Pancreas (tissue), 10 donors: ENCODE data around the gene DYDC2. TPM values are rescaled to one million over a fixed set of nuclear protein-coding genes. Genes with fewer than 3 reads are reported as not detected.

Source experiments
- ATAC-seq, 4 donors: fragments of 200-7000 bp; cut with Tn5 transposase; one replicate each; pipeline versions ENCODE4 v1.8.0 to v1.9.1; 2020; ENCODE audit warnings: mild to moderate bottlenecking in 4 of 4, moderate library complexity in 4 of 4
- DNase-seq, 6 donors: peaks; one replicate each; pipeline ENCODE4 v3.0.0-alpha.2; 2020
- FAIRE-seq: peaks from 2 replicates; lab custom pipeline; 2012; peaks lifted over from hg19 to GRCh38; lab: Jason Lieb, UNC
- H3K27ac ChIP-seq, 4 donors: fragments of 200-600 bp; sonication (generic); 1 replicate in 3 of 4; 2 replicates in 1 of 4; pipeline versions ENCODE4 v1.5.0 to v1.8.0; 2020
- H3K27me3 ChIP-seq, 4 donors: fragments of 200-600 bp; one replicate each; pipeline ENCODE4 v1.8.0; 2021
- H3K36me3 ChIP-seq, 3 donors: fragments of 200-600 bp; sonication (generic) in 1 of 3; one replicate each; pipeline versions ENCODE4 v1.5.0 to v1.8.0; 2020 to 2021
- H3K4me1 ChIP-seq, 3 donors: fragments of 200-600 bp; one replicate each; pipeline ENCODE4 v1.8.0; 2021
- H3K4me3 ChIP-seq, 4 donors: fragments of 200-600 bp; sonication (generic) in 2 of 4; one replicate each; pipeline versions ENCODE4 v1.5.0 to v1.8.0; 2020 to 2021
- H3K9me3 ChIP-seq, 4 donors: fragments of 200-600 bp; one replicate each; pipeline ENCODE4 v1.8.0; 2021
- WGBS, 2 donors: extraction: QIAGEN DNeasy Blood & Tissue Kit; methylation state at CpG; one replicate each; pipeline ENCODE4 v1.1.7; 2013; 5-methylcytosine and 5-hydroxymethylcytosine counted together
- intact Hi-C, 3 donors: fragments of 100-400 bp; cut with DNase I; formaldehyde crosslinking; loops; one replicate each; pipeline versions ENCODE4 v1.11.1 to v1.14.2; 2022
- polyA plus RNA-seq, 2 donors: library from polyadenylated mRNA; stranded (reverse); fragments of 200-250 nt; gene quantifications; one replicate each; pipeline ENCODE4 v1.2.3, GENCODE V29; 2013
- total RNA-seq, 6 donors: library from RNA; stranded (reverse); fragmentation: NEBNext Ultra II Directional in 4 of 6; extraction: Animal tissue kit (Norgen Biotek cat#: 25700) in 4 of 6; gene quantifications; one replicate each; pipeline versions ENCODE4 v1.2.1 to v1.2.4, GENCODE V29; 2021 to 2023
- TF ChIP-seq, protein P1 (sequence below), 4 donors: fragments of 200-600 bp; sonication (generic) in 3 of 4; IDR thresholded peaks; one replicate each; pipeline versions ENCODE4 v1.5.0 to v1.8.0; 2021; ENCODE audit warnings: antibody characterized with exemption in 4 of 4
- donor health status: healthy with polysubstance abuse.
- donor health status: DM: no; HTN: no; CAD: no; lungs with moderate emphysema.
- donor health status: DM: no; HTN: no; CAD: no.
- donor health status: control.
- donor health status: control.
- donor health status: Bipolar disorder and iron deficiency.
- donor health status: DM: yes; HTN: yes; CAD: no.
- donor health status: DM: no; HTN: no; CAD: no.
- donor health status: DM: no; HTN: no; CAD: no.
- donor health status: DM: yes; HTN: yes; CAD: no.

Gene DYDC2
- total and polyA plus RNA-seq, 8 donors, result 0.05 to 0.44 (median 0.24) TPM; not detected in 4

DNA sequence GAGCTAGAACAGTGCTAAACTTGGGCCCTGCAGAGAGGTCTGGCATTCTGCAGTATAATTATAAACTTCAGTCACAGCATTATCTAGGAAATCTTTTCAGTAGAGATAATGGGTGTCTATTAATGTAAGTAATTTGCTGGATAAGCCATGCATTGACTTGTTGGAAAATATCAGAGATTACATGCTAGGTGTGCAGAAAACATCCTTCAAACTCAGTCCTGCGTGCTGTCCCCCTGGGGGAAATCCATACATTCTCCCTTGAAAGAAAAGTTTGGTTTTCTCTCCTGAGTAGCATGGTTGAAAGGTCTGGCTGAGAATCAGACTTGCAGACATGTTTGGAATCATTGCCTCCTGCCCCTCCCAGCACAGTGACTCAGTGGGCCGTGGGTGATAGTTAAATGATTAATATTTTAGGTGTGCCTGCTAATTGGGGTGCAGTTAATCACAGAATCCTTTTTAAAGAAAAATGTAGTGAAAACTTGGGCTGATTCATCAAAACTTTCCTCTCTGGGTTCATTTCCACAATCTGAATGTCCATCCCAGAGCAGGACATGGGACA is 37.9 kb downstream of the DYDC2 start:
- no peaks in the 10 kb centered on the region for H3K9me3 ChIP-seq
- ATAC-seq (no peak), FAIRE-seq (no peak), DNase-seq (no peak)
- 60 to 78% methylated on average over 2 of the region's 2 CpGs for WGBS, 2 donors
- intact Hi-C loops, result no loop called here
- no peak overlapping the region for H3K4me3 ChIP-seq
- H3K36me3 ChIP-seq, result no peaks in the 10 kb centered on the region
- TF ChIP-seq, protein P1, sequence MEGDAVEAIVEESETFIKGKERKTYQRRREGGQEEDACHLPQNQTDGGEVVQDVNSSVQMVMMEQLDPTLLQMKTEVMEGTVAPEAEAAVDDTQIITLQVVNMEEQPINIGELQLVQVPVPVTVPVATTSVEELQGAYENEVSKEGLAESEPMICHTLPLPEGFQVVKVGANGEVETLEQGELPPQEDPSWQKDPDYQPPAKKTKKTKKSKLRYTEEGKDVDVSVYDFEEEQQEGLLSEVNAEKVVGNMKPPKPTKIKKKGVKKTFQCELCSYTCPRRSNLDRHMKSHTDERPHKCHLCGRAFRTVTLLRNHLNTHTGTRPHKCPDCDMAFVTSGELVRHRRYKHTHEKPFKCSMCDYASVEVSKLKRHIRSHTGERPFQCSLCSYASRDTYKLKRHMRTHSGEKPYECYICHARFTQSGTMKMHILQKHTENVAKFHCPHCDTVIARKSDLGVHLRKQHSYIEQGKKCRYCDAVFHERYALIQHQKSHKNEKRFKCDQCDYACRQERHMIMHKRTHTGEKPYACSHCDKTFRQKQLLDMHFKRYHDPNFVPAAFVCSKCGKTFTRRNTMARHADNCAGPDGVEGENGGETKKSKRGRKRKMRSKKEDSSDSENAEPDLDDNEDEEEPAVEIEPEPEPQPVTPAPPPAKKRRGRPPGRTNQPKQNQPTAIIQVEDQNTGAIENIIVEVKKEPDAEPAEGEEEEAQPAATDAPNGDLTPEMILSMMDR (IDR thresholded peaks at IDR 0.05), result no peak
- H3K27ac ChIP-seq, result no peak overlapping the region
- H3K27me3 ChIP-seq, result no peaks in the 10 kb centered on the region
- H3K4me1 ChIP-seq, result no peaks in the 10 kb centered on the region

DNA sequence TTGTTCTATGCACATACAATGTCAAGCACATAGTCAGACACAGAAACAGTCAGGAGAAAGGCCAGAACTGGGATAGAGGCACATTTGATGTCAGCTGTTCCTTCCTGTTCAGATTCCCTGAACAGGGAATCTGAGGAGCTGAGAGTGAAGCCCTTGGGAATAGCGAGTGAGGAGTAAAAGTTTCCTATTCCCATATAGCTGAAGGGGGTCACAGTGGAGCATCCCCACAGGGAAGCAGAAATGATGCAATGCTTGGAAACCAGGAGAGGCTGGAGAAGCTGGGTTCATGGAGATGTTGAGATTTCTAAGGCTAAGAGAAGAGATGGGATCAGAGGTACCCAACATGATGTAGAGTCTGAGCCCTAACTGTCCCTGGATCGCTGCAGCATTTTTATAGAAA is 40.4 kb downstream of the DYDC2 start:
- WGBS, 2 donors, result 88 to 92% methylated on average over 2 of the region's 2 CpGs
- Histone ChIP-seq H3K27me3 (no peaks in the 10 kb centered on the region), H3K36me3 (no peaks in the 10 kb centered on the region), H3K4me3 (no peak overlapping the region), H3K4me1 (no peaks in the 10 kb centered on the region), H3K27ac (no peak overlapping the region), H3K9me3 (no peaks in the 10 kb centered on the region)
- FAIRE-seq (no peak), DNase-seq (no peak), ATAC-seq (no peak)
- TF ChIP-seq, protein P1 (IDR thresholded peaks at IDR 0.05), result no peak
- intact Hi-C loops, result no loop called here

DNA sequence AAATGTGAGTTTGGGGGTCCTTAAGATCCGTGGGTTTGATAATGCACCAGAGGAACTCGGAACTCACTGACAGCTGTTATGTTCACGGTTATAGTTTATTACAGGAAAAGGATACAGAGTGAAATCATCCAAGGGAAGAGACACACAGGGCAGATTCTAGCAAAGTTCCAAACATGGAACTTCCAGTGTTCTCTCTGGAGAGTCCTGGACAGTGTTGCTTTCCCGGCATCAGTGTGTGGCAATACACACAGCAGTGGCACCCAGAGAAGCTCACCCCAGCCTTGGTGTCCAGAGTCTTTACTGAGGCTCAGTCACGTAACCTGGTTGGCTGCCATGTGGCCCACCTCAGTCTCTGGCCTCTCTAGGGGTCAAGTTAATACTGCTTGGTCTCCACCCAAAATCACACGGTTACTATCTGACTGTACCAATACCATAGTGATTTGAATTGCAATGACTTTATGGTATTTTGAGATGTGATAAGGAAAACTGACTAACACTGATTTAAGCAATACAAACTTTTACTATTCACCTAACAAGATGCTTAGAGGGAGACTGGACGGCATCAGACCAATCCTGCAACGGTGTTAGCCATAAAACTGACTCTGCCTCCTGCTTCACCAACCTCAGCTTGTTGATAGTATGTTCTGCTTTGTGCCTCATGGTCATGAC is 43.7 kb downstream of the DYDC2 start:
- H3K4me3 ChIP-seq, result no peak overlapping the region
- H3K27ac ChIP-seq, result no peak overlapping the region
- H3K9me3 ChIP-seq, result no peaks in the 10 kb centered on the region
- FAIRE-seq (no peak), DNase-seq (no peak), ATAC-seq (no peak)
- no peaks in the 10 kb centered on the region for H3K4me1 ChIP-seq
- no peaks in the 10 kb centered on the region for H3K27me3 ChIP-seq
- WGBS, 2 donors, result 65 to 71% methylated on average over 8 of the region's 8 CpGs
- TF ChIP-seq, protein P1 (IDR thresholded peaks at IDR 0.05), result no peak
- no peaks in the 10 kb centered on the region for H3K36me3 ChIP-seq
- intact Hi-C loops, result no loop called here

DNA sequence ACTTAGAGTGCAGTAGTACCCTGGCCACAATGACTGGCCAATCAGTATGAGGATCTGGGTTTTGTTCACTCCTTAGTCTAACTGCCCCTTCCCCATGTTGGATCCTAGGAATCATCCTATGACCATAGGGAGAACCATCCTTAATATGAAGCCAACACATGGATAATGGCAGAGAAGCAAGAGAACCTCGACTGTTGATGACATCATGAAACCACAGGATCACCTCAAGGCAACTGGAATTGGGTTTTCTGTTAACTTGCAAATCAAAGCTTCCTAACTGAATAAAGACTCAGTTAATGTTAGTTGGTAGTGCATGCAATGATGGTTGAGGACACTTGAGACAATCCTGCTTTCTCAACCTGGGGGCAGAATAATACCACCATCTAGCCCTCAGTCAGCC is 48.5 kb downstream of the DYDC2 start:
- Histone ChIP-seq H3K36me3 (no peaks in the 10 kb centered on the region), H3K9me3 (no peaks in the 10 kb centered on the region), H3K4me1 (no peaks in the 10 kb centered on the region), H3K27me3 (no peaks in the 10 kb centered on the region), H3K4me3 (no peak overlapping the region), H3K27ac (no peak overlapping the region)
- ATAC-seq (no peak), FAIRE-seq (no peak), DNase-seq (no peak)
- intact Hi-C loops, result no loop called here
- 84 to 92% methylated on average over 1 of the region's 1 CpG for WGBS, 2 donors
- TF ChIP-seq, protein P1 (IDR thresholded peaks at IDR 0.05), result no peak

DNA sequence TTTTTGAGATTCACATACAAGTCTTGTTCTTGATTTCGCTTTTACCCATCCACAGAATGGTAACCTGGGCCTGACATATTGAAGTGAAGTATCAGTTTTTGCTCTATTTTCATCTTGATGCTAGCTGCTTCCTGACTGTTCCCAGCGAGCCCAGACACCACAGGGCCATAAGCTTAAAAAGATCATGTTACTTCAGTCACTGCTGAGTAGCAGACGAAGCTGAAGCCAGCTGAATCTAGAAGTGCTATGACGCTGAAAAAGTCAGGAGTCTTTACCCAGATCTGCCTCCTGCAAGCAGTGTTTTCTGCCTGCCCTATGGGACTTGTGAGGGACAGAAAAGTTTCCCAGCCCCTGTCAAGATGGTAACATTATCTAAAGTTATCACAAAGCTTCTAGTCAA is 49.0 kb downstream of the DYDC2 start:
- no peaks in the 10 kb centered on the region for H3K36me3 ChIP-seq
- no peak overlapping the region for H3K27ac ChIP-seq
- H3K27me3 ChIP-seq, result no peaks in the 10 kb centered on the region
- DNase-seq, result no peak
- H3K4me1 ChIP-seq, result no peaks in the 10 kb centered on the region
- FAIRE-seq, result no peak
- H3K4me3 ChIP-seq, result no peak overlapping the region
- WGBS, 2 donors, result 82 to 85% methylated on average over 4 of the region's 4 CpGs
- TF ChIP-seq, protein P1 (IDR thresholded peaks at IDR 0.05), result no peak
- intact Hi-C loops, result no loop called here
- ATAC-seq, result no peak
- no peaks in the 10 kb centered on the region for H3K9me3 ChIP-seq
